HS-5 (cell line): Measurements from ENCODE around the gene DNAJA1.

Source experiments
- DNase-seq: peaks from one replicate; pipeline ENCODE4 v3.0.0-alpha.2; 2012; ENCODE audit warnings: low read depth

Gene DNAJA1

GRCh38 chr9:33029231-33029786 is 4.2 kb downstream of the DNAJA1 start:
- DNase-seq = peak; percentile 25

- no peak for DNase-seq
Measured at GRCh38 chr9:33030285-33030684, 5.2 kb downstream of the DNAJA1 start.

- no peak for DNase-seq
Measured at GRCh38 chr9:33032292-33032691, 7.2 kb downstream of the DNAJA1 start.

- no peak for DNase-seq
Measured at GRCh38 chr9:33032865-33033264, 7.8 kb downstream of the DNAJA1 start.

- DNase-seq = no peak
Measured at GRCh38 chr9:33040792-33041431, 15.8 kb downstream of the DNAJA1 start.

- no peak for DNase-seq
Measured at GRCh38 chr9:33041432-33042188, 16.5 kb downstream of the DNAJA1 start.

- DNase-seq = no peak
Measured at GRCh38 chr9:33042473-33042872, 17.4 kb downstream of the DNAJA1 start.

- DNase-seq = no peak
Measured at GRCh38 chr9:33043671-33044070, 18.6 kb downstream of the DNAJA1 start.

GRCh38 chr9:33044162-33044673 is 19.1 kb downstream of the DNAJA1 start:
- DNase-seq = peak; percentile 34

- DNase-seq = no peak
Measured at GRCh38 chr9:33044677-33045282, 19.7 kb downstream of the DNAJA1 start.

GRCh38 chr9:33046061-33046460 is 21.0 kb downstream of the DNAJA1 start:
- DNase-seq = no peak

GRCh38 chr9:33048054-33048465 is 23.0 kb downstream of the DNAJA1 start:
- DNase-seq = no peak

- DNase-seq = no peak
Measured at GRCh38 chr9:33049680-33050361, 24.7 kb downstream of the DNAJA1 start.

- no peak for DNase-seq
Measured at GRCh38 chr9:33051144-33051543, 26.1 kb downstream of the DNAJA1 start.

GRCh38 chr9:33065157-33066076 is 40.3 kb downstream of the DNAJA1 start:
- DNase-seq = no peak

GRCh38 chr9:33068991-33069390 is 43.9 kb downstream of the DNAJA1 start:
- DNase-seq = no peak

GRCh38 chr9:33076046-33077004 is 51.3 kb downstream of the DNAJA1 start, which contains the start of gene SMU1:
SMU1 (minus strand) TSS chr9:33076674; CDS start chr9:33076608, 66 bp downstream.
- peak; percentile 88 for DNase-seq

GRCh38 chr9:33080534-33080933 is 55.5 kb downstream of the DNAJA1 start:
- DNase-seq = no peak

GRCh38 chr9:33081128-33081851 is 56.2 kb downstream of the DNAJA1 start:
- peak; percentile 58 for DNase-seq
